H9 (cell line): ENCODE results near the gene SLC30A5. TPM values are rescaled to one million over a fixed set of nuclear protein-coding genes. Genes with fewer than 3 reads are reported as not detected.

ENCODE experiments used
- DNase-seq: peaks from one replicate; pipeline ENCODE4 v3.0.0-alpha.2; 2017
- H2AFZ ChIP-seq: one replicate; pipeline ENCODE4 v1.6.1; 2013; ENCODE audit warnings: mild to moderate bottlenecking, low read length, control low read depth, moderate library complexity
- H2AK5ac ChIP-seq: 2 replicates; pipeline ENCODE4 v1.6.1; 2013; ENCODE audit warnings: low read length, control low read depth, mixed read lengths; ENCODE audit not compliant: insufficient read length
- H2BK120ac ChIP-seq: one replicate; pipeline ENCODE4 v1.6.1; 2013; ENCODE audit warnings: low read depth, mild to moderate bottlenecking, low read length, control low read depth, inconsistent platforms; ENCODE audit not compliant: poor library complexity, severe bottlenecking
- H2BK12ac ChIP-seq: 2 replicates; pipeline ENCODE4 v1.6.1; 2013; ENCODE audit warnings: low read length, control low read depth, mixed read lengths, low read depth; ENCODE audit not compliant: insufficient read length
- H2BK15ac ChIP-seq: 2 replicates; pipeline ENCODE4 v1.6.1; 2013; ENCODE audit warnings: low read depth, low read length, control low read depth
- H2BK20ac ChIP-seq: one replicate; pipeline ENCODE4 v1.6.1; 2013; ENCODE audit warnings: low read depth, mild to moderate bottlenecking, low read length, control low read depth, inconsistent platforms; ENCODE audit not compliant: poor library complexity, severe bottlenecking
- H2BK5ac ChIP-seq: 2 replicates; pipeline ENCODE4 v1.6.1; 2013; ENCODE audit warnings: low read length, control low read depth, mixed read lengths; ENCODE audit not compliant: insufficient read length
- H3K14ac ChIP-seq: 2 replicates; pipeline ENCODE4 v1.6.1; 2013; ENCODE audit warnings: low read length, control low read depth; ENCODE audit not compliant: insufficient read depth
- H3K18ac ChIP-seq: 2 replicates; pipeline ENCODE4 v1.6.1; 2013; ENCODE audit warnings: low read depth, mild to moderate bottlenecking, mixed read lengths, low read length, control low read depth; ENCODE audit not compliant: insufficient read length
- H3K23ac ChIP-seq: 2 replicates; pipeline ENCODE4 v1.6.1; 2013; ENCODE audit warnings: low read length, control low read depth, mixed read lengths, low read depth; ENCODE audit not compliant: insufficient read length
- H3K23me2 ChIP-seq: 2 replicates; pipeline ENCODE4 v1.6.1; 2013; ENCODE audit warnings: low read depth, mild to moderate bottlenecking, mixed read lengths, low read length, control low read depth; ENCODE audit not compliant: insufficient read length, poor library complexity, severe bottlenecking
- H3K27ac ChIP-seq: 2 replicates; pipeline ENCODE4 v1.5.1; 2013; ENCODE audit warnings: low read length, control low read depth, mixed read lengths, low read depth; ENCODE audit not compliant: insufficient read length
- H3K27me3 ChIP-seq: 2 replicates; pipeline ENCODE4 v1.6.1; 2013; ENCODE audit warnings: low read length, control low read depth, inconsistent platforms; ENCODE audit not compliant: insufficient read depth
- H3K4ac ChIP-seq: 2 replicates; pipeline ENCODE4 v1.6.1; 2013; ENCODE audit warnings: low read depth, mild to moderate bottlenecking, control low read depth, inconsistent platforms, low read length, moderate library complexity
- H3K4me1 ChIP-seq: 2 replicates; pipeline ENCODE4 v1.6.1; 2013; ENCODE audit warnings: low read length, control low read depth, inconsistent platforms; ENCODE audit not compliant: insufficient read depth
- H3K4me2 ChIP-seq: 2 replicates; pipeline ENCODE4 v1.6.1; 2013; ENCODE audit warnings: low read length, control low read depth, mixed read lengths; ENCODE audit not compliant: insufficient read length, insufficient read depth
- H3K56ac ChIP-seq: 2 replicates; pipeline ENCODE4 v1.6.1; 2013; ENCODE audit warnings: low read depth, mild to moderate bottlenecking, mixed read lengths, low read length, control low read depth; ENCODE audit not compliant: insufficient read length
- H3K79me1 ChIP-seq: 2 replicates; pipeline ENCODE4 v1.6.1; 2013; ENCODE audit warnings: low read depth, mild to moderate bottlenecking, moderate library complexity, low read length, control low read depth, inconsistent platforms; ENCODE audit not compliant: insufficient read depth, poor library complexity, severe bottlenecking
- H3K79me2 ChIP-seq: 2 replicates; pipeline ENCODE4 v1.6.1; 2013; ENCODE audit warnings: low read length, control low read depth, inconsistent platforms; ENCODE audit not compliant: insufficient read depth
- H3K9ac ChIP-seq: 2 replicates; pipeline ENCODE4 v1.6.1; 2013; ENCODE audit warnings: low read length, control low read depth, mixed read lengths; ENCODE audit not compliant: insufficient read length; ENCODE audit errors: extremely low read depth
- H3K9me3 ChIP-seq: one replicate; pipeline ENCODE4 v1.6.1; 2013; ENCODE audit warnings: low read depth, low read length, inconsistent platforms; ENCODE audit not compliant: control insufficient read depth
- H3T11ph ChIP-seq: one replicate; pipeline ENCODE4 v1.6.1; 2013; ENCODE audit warnings: mild to moderate bottlenecking, low read length, control low read depth, inconsistent platforms
- H4K20me1 ChIP-seq: one replicate; pipeline ENCODE4 v1.6.1; 2013; ENCODE audit not compliant: control insufficient read depth, insufficient read length, insufficient read depth
- H4K5ac ChIP-seq: 2 replicates; pipeline ENCODE4 v1.6.1; 2013; ENCODE audit warnings: low read depth, mild to moderate bottlenecking, mixed read lengths, low read length, control low read depth; ENCODE audit not compliant: insufficient read length
- H4K8ac ChIP-seq: replicated peaks from 2 replicates; pipeline ENCODE4 v1.6.1; 2013; ENCODE audit warnings: low read length, control low read depth, mixed read lengths, low read depth; ENCODE audit not compliant: insufficient read length
- H4K91ac ChIP-seq: 2 replicates; pipeline ENCODE4 v1.6.1; 2013; ENCODE audit warnings: low read depth, mild to moderate bottlenecking, moderate library complexity, mixed read lengths, low read length, control low read depth; ENCODE audit not compliant: insufficient read length
- H3K27ac Mint-ChIP-seq, 3 experiments: 2 replicates in 2 of 3; 3 replicates in 1 of 3; pipeline ENCODE4 v1.8.0; 2020 to 2021; ENCODE audit warnings: mixed read lengths in 3 of 3, mild to moderate bottlenecking in 1 of 3, moderate library complexity in 1 of 3
- H3K27me3 Mint-ChIP-seq: 2 replicates; pipeline ENCODE4 v1.8.0; 2021; ENCODE audit warnings: low read depth, mild to moderate bottlenecking, moderate library complexity, mixed read lengths
- H3K36me3 Mint-ChIP-seq, 3 experiments: 2 replicates in 2 of 3; 3 replicates in 1 of 3; pipeline ENCODE4 v1.8.0; 2020 to 2021; ENCODE audit warnings: low read depth in 3 of 3, mixed read lengths in 3 of 3; ENCODE audit not compliant: insufficient read depth in 1 of 3
- H3K4me1 Mint-ChIP-seq, 2 experiments: 2 replicates each; pipeline ENCODE4 v1.8.0; 2020; ENCODE audit warnings: mixed read lengths in 2 of 2
- H3K4me3 Mint-ChIP-seq, 2 experiments: 2 replicates in 1 of 2; 3 replicates in 1 of 2; pipeline ENCODE4 v1.8.0; 2020 to 2021; ENCODE audit warnings: mild to moderate bottlenecking in 2 of 2, mixed read lengths in 2 of 2, moderate library complexity in 1 of 2
- H3K9me3 Mint-ChIP-seq, 2 experiments: 2 replicates in 1 of 2; 3 replicates in 1 of 2; pipeline ENCODE4 v1.8.0; 2020; ENCODE audit warnings: mild to moderate bottlenecking in 2 of 2, mixed read lengths in 2 of 2, moderate library complexity in 1 of 2
- WGBS: extraction: QIAGEN DNeasy Blood & Tissue Kit; methylation state at CpG from one replicate; pipeline ENCODE4 v1.1.7; 2013; ENCODE audit warnings: missing lambda C conversion rate, low lambda C conversion rate, mixed read lengths; ENCODE audit not compliant: insufficient read length; ENCODE audit errors: extremely low coverage; 5-methylcytosine and 5-hydroxymethylcytosine counted together
- total RNA-seq: library from RNA; stranded (reverse); gene quantifications from 2 replicates; pipeline ENCODE4 v1.2.1, GENCODE V29; 2021
- TF ChIP-seq, protein P1 (sequence below): fragments of 200-600 bp; sonication (generic); conservative IDR thresholded peaks from 3 replicates; pipeline ENCODE4 v1.8.0; 2021; ENCODE audit warnings: antibody characterized with exemption, mild to moderate bottlenecking

Gene SLC30A5
- total RNA-seq, 1 experiment from 2014 or later: 33.7 TPM

DNA sequence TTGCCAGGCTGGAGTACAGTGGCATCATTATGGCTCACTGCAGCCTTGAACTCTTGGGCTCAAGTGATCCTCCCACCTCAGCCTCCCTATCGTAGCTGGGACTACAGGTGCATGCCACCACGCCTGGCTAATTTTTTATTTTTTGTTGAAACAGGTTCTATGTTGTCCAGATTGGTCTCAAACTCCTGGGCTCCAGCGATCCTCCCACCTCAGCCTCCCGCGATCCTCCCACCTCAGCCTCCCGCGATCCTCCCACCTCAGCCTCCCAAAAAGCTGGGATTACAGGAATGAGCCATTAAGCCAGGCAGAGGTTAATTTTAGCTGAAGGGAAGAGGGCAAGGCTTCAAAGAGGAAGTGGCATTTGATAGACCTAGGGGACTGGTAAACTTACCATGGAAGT is 40.3 kb downstream of the SLC30A5 start:
- H3K9me3 ChIP-seq: no peaks in the 10 kb centered on the region
- no peaks in the 10 kb centered on the region for H3K9me3 Mint-ChIP-seq
- no peaks in the 10 kb centered on the region for H3K23me2 ChIP-seq
- H3K27me3 ChIP-seq: no peaks in the 10 kb centered on the region
- no peak overlapping the region for H2BK120ac ChIP-seq
- peaks cover 0 to 5% (median 4%) of the 10 kb centered on the region in 3 experiments; a peak in 5 of 7 replicates for H3K36me3 Mint-ChIP-seq
- H3K27ac ChIP-seq: no peak overlapping the region
- H3K4me1 Mint-ChIP-seq: peaks cover 12 to 13% of the 10 kb centered on the region in 2 experiments
- no peak overlapping the region for H3K14ac ChIP-seq
- no peak overlapping the region for H3K56ac ChIP-seq
- no peak overlapping the region for H3K18ac ChIP-seq
- TF ChIP-seq, protein P1, sequence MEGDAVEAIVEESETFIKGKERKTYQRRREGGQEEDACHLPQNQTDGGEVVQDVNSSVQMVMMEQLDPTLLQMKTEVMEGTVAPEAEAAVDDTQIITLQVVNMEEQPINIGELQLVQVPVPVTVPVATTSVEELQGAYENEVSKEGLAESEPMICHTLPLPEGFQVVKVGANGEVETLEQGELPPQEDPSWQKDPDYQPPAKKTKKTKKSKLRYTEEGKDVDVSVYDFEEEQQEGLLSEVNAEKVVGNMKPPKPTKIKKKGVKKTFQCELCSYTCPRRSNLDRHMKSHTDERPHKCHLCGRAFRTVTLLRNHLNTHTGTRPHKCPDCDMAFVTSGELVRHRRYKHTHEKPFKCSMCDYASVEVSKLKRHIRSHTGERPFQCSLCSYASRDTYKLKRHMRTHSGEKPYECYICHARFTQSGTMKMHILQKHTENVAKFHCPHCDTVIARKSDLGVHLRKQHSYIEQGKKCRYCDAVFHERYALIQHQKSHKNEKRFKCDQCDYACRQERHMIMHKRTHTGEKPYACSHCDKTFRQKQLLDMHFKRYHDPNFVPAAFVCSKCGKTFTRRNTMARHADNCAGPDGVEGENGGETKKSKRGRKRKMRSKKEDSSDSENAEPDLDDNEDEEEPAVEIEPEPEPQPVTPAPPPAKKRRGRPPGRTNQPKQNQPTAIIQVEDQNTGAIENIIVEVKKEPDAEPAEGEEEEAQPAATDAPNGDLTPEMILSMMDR: no peak
- no peak overlapping the region for H2BK5ac ChIP-seq
- no peak overlapping the region for H3K4me2 ChIP-seq
- H3K79me2 ChIP-seq: no peaks in the 10 kb centered on the region
- H4K8ac ChIP-seq: no peak overlapping the region
- H4K20me1 ChIP-seq: no peaks in the 10 kb centered on the region
- no peak overlapping the region for H2BK15ac ChIP-seq
- no CpG with 5 or more reads among the region's 7 CpGs for WGBS
- no peak overlapping the region for H2BK12ac ChIP-seq
- H3K9ac ChIP-seq: no peak overlapping the region
- no peak overlapping the region for H2BK20ac ChIP-seq
- H3K23ac ChIP-seq: no peak overlapping the region
- H3K4me1 ChIP-seq: peaks cover 3% of the 10 kb centered on the region; the same call in 1 of the 2 replicates
- no peak for DNase-seq
- H2AK5ac ChIP-seq: no peak overlapping the region
- H2AFZ ChIP-seq: no peak overlapping the region
- H3K27me3 Mint-ChIP-seq: no peaks in the 10 kb centered on the region
- H3K4me3 Mint-ChIP-seq: no peak overlapping the region
- no peak overlapping the region for H4K5ac ChIP-seq
- H3K27ac Mint-ChIP-seq: no peak overlapping the region
- no peak overlapping the region for H3T11ph ChIP-seq
- H3K4ac ChIP-seq: no peak overlapping the region
- no peak overlapping the region for H4K91ac ChIP-seq
- H3K79me1 ChIP-seq: no peaks in the 10 kb centered on the region
